ENCODE measurements around the gene POLR3A.
A peak's percentile ranks its signal among the peaks of the same experiment; 100 is the strongest.

POLR3A gene

DNA sequence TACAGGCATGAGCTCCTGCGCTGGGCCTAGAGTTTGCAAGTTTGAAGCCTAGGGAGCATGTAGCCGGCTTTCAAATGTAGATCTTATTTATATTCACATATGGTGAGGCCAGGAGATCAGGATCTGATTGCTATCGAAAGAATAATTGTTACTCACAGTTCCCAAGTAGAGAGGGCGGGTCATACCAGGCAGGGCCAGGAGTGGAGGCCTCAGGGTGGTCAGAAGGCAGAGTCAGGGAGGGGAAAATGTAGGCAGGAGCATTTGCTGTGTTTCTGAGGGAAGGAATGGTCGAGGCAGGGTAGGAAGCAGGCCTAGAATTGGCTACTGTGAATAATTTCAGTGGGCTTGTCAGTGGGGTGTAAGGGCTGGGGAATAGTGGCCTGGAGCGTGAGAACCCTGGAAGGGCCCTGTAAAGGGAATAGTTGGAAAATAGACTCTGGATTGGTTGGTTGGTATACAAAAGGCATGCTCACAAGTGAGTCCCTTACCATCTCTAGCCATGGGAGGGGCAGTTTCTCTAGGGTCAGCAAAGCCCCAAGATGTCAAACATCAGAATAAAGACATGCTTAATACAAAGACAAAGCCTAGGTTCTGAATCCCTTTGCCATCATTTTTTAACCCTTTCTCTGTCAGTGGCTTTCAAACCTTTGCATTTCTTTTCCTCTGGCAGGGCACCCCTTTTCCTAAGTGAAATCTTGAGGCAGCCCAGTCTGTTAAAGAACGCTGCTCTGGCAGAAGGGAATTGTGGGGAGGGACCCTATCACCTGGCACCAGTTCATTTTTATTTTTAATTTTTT is 66.8 kb downstream of the POLR3A start:
- TF ChIP-seq, protein P1, sequence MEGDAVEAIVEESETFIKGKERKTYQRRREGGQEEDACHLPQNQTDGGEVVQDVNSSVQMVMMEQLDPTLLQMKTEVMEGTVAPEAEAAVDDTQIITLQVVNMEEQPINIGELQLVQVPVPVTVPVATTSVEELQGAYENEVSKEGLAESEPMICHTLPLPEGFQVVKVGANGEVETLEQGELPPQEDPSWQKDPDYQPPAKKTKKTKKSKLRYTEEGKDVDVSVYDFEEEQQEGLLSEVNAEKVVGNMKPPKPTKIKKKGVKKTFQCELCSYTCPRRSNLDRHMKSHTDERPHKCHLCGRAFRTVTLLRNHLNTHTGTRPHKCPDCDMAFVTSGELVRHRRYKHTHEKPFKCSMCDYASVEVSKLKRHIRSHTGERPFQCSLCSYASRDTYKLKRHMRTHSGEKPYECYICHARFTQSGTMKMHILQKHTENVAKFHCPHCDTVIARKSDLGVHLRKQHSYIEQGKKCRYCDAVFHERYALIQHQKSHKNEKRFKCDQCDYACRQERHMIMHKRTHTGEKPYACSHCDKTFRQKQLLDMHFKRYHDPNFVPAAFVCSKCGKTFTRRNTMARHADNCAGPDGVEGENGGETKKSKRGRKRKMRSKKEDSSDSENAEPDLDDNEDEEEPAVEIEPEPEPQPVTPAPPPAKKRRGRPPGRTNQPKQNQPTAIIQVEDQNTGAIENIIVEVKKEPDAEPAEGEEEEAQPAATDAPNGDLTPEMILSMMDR (IDR thresholded peaks at IDR 0.05; ENCODE audit: low read depth, low read length, missing control alignments): no peak
- DNase-seq (ENCODE audit: low read depth): no peak
- in situ Hi-C loops (cut with HindIII; ENCODE audit: low sequenced_read_pairs): no loop called here
- no peak overlapping the region for H3K4me3 ChIP-seq (ENCODE audit: low read depth, low read length)

DNA sequence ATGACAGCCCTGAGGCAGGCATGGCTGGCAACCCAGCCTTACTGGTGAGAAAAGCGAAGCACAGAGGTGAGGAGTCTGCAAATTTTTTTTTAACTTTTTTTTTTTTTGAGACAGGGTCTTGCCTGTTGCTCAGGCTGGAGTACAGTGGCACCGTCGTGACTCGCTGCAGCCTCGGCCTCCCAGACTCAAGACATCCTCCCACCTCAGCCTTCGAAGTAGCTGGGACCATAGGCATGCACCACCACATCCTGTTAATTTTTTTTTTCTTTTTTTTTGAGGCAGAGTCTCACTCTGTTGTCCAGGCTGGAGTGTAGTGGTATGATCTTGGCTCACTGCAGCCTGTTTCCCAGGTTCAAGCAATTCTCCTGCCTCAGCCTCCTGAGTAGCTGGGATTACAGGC is 67.6 kb downstream of the POLR3A start:
- DNase-seq (ENCODE audit: low read depth): no peak
- TF ChIP-seq, protein P1 (IDR thresholded peaks at IDR 0.05; ENCODE audit: low read depth, low read length, missing control alignments): no peak
- H3K4me3 ChIP-seq (ENCODE audit: low read depth, low read length): no peak overlapping the region
- in situ Hi-C loops (cut with HindIII; ENCODE audit: low sequenced_read_pairs): no loop called here

DNA sequence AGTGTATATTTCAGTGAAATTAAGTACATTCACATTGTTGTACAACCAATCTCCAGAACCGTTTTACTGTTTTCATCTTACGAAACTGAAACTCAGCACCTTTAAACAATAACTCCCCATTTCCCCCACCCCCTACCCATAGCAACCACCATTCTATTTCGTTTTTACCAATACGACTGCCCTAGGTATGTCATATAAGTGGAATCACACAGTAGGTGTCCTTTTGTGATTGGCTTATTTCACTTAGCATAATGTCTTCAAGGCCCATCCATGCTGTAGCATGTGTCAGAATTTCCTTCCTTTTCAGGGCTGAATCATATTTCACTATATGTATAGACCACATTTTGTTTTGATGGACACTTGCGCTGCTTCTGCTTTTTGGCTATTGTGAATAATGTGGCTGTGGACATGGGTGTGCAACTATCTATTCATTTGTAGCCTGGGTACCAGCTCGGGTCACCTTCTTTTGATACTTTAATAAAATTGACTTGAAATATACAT is 68.4 kb downstream of the POLR3A start:
- no peak overlapping the region for H3K4me3 ChIP-seq (ENCODE audit: low read depth, low read length)
- in situ Hi-C loops (cut with HindIII; ENCODE audit: low sequenced_read_pairs): no loop called here
- DNase-seq (ENCODE audit: low read depth): no peak
- TF ChIP-seq, protein P1 (IDR thresholded peaks at IDR 0.05; ENCODE audit: low read depth, low read length, missing control alignments): no peak

DNA sequence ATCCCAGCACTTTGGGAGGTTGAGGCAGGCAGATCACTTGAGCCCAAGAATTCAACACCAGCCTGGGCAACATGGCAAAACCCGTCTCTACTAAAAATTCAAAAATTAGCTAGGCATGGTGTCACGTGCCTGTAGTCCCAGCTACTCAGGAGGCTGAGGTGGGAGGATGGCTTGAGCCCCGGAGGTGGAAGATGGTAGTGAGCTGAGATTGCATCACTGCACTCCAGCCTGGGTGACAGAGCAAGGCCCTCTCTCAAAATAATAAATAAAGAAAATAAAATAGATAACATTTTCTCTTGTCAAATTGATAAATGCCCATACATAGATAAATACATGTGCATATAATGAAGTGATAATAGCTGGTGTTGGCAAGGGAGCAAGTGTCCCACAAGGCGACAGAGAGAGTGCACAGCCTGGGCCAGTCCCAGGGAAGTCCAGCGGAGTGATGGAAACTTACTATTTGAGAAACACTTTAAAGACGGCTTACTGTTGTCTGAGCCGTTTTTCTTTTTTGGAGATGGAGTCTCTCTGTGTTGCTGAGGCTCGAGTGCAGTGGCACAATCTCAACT is 69.3 kb downstream of the POLR3A start:
- DNase-seq (ENCODE audit: low read depth): no peak
- TF ChIP-seq, protein P1 (IDR thresholded peaks at IDR 0.05; ENCODE audit: low read depth, low read length, missing control alignments): no peak
- in situ Hi-C loops (cut with HindIII; ENCODE audit: low sequenced_read_pairs): no loop called here
- no peak overlapping the region for H3K4me3 ChIP-seq (ENCODE audit: low read depth, low read length)

DNA sequence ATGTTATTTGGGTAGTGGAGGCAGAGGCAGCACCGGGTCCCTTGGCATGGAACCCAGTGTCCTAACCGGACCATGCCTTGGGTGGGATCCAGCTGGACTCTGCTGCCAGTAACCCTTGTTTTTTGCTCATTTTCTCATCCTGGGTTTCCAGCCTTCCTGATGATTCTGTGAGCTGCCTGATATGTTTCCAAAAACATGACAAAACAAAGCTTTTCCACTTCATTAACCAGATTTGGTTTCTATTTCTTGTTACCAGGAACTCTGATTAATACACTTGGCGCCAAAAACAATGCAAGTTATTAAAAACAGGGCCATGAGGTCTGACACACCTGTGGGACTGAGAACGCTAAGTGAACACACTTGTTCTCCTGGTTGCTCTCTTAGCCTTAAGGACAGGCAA is 69.9 kb downstream of the POLR3A start:
- TF ChIP-seq, protein P1 (IDR thresholded peaks at IDR 0.05; ENCODE audit: low read depth, low read length, missing control alignments): no peak
- no peak overlapping the region for H3K4me3 ChIP-seq (ENCODE audit: low read depth, low read length)
- DNase-seq (ENCODE audit: low read depth): peak; percentile 27
- in situ Hi-C loops (cut with HindIII; ENCODE audit: low sequenced_read_pairs): no loop called here

DNA sequence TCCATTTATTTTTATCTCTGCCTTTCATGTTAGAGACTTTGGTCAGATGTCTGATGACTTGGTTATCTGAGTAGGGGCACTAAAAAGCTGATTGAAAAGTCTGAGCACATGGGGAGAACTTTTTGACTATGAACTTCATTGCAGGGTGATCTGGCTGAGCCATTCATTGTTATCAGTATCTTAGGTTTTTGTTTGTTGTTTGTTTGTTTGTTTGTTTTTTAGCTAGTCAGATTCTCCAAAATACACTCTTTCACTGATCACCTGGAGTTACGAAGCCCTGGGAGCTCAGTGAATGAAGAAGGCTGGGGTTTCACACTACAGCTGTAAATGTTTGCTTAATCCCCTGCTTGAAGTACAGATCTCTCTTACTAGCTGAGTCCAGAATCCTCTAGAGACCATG is 74.2 kb downstream of the POLR3A start:
- H3K4me3 ChIP-seq (ENCODE audit: low read depth, low read length): no peak overlapping the region
- TF ChIP-seq, protein P1 (IDR thresholded peaks at IDR 0.05; ENCODE audit: low read depth, low read length, missing control alignments): no peak
- in situ Hi-C loops (cut with HindIII; ENCODE audit: low sequenced_read_pairs): no loop called here
- DNase-seq (ENCODE audit: low read depth): no peak

Data from astrocyte of the cerebellum (primary cell).